Upper lobe of left lung (tissue), 6 donors: ENCODE data around the gene STAG1. TPM values are rescaled to one million over a fixed set of nuclear protein-coding genes. Genes with fewer than 3 reads are reported as not detected.

Source experiments
- ATAC-seq, 2 donors: fragments of 200-7000 bp; cut with Tn5 transposase; one replicate each; pipeline ENCODE4 v1.9.1; 2022; ENCODE audit warnings: mild to moderate bottlenecking in 2 of 2, moderate library complexity in 2 of 2; ENCODE audit not compliant: low FRiP score in 2 of 2
- DNase-seq, 2 donors: peaks; one replicate each; pipeline ENCODE4 v3.0.0-alpha.2; 2019 to 2020
- H3K27ac ChIP-seq, 4 donors: fragments of 200-600 bp; sonication (generic); one replicate each; pipeline ENCODE4 v1.5.1; 2016 to 2019
- H3K27me3 ChIP-seq, 4 donors: fragments of 200-600 bp; sonication (generic); one replicate each; pipeline ENCODE4 v1.5.1; 2017 to 2019
- H3K36me3 ChIP-seq, 4 donors: fragments of 200-600 bp; sonication (generic); one replicate each; pipeline ENCODE4 v1.5.1; 2016 to 2019
- H3K4me1 ChIP-seq, 4 donors: fragments of 200-600 bp; sonication (generic); one replicate each; pipeline ENCODE4 v1.5.1; 2018 to 2019
- H3K4me3 ChIP-seq, 4 donors: fragments of 200-600 bp; sonication (generic); one replicate each; pipeline ENCODE4 v1.5.1; 2017 to 2019; ENCODE audit warnings: mild to moderate bottlenecking in 2 of 4, moderate library complexity in 1 of 4
- H3K9me3 ChIP-seq, 4 donors: fragments of 200-600 bp; sonication (generic); one replicate each; pipeline ENCODE4 v1.5.1; 2018 to 2019
- EP300 ChIP-seq, 4 donors: sonication (generic); formaldehyde crosslinking; IDR thresholded peaks; one replicate each; pipeline ENCODE4 v1.5.1; 2017; ENCODE audit warnings: antibody characterized with exemption in 4 of 4, control low read depth in 2 of 4
- POLR2A ChIP-seq, 4 donors: fragments of 450-650 bp; IDR thresholded peaks; one replicate each; pipeline ENCODE4 v1.5.1; 2016 to 2017; ENCODE audit warnings: antibody characterized with exemption in 4 of 4, mild to moderate bottlenecking in 2 of 4
- POLR2AphosphoS5 ChIP-seq, 2 donors: sonication (generic); formaldehyde crosslinking; IDR thresholded peaks; one replicate each; pipeline ENCODE4 v1.5.1; 2017; ENCODE audit warnings: antibody characterized with exemption in 2 of 2
- WGBS, 2 donors: methylation state at CpG; one replicate each; pipeline ENCODE4 v1.1.5; 2017 to 2018; 5-methylcytosine and 5-hydroxymethylcytosine counted together
- total RNA-seq, 6 donors: library from RNA; depleted of rRNA in 4 of 6; stranded (reverse); fragments of >200 nt in 4 of 6; gene quantifications; one replicate each; pipeline versions ENCODE4 v1.1.0 to v1.2.1, GENCODE V29; 2016 to 2021
- TF ChIP-seq, protein P1 (sequence below), 6 experiments: fragments of 450-650 bp in 4 of 6; fragments of 200-600 bp in 2 of 6; sonication (generic) in 2 of 6; IDR thresholded peaks; one replicate each; pipeline ENCODE4 v1.5.1; 2016 to 2019; ENCODE audit warnings: antibody characterized with exemption in 6 of 6
- donor health status: DM: no; HTN: no; CAD: no; lungs with moderate emphysema.
- donor health status: DM: no; HTN: yes; CAD: no; lungs with severe emphysema.

STAG1 gene
- total RNA-seq, 6 donors from 2014 or later = 19.1 to 65.0 (median 34.2) TPM

DNA sequence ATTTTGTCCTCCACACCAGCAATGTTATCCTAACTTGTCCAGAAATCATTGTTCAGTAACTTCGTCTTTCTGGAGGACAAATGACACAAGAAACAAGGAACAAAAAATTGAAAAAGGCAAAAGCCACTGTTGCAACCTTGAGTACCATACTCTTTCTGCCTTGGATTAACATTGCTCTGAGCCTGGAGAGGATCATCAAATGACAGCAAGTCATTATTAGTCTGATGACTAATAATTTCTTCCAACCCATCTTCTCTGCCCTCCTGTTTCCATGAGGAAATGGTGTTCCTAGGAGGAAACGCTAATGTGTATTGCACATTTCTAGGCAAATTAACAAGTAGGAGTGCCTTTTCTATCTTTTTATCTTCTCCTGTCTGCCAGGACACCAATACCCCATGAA lies 348.1 kb downstream of the STAG1 start:
- TF ChIP-seq POLR2A (IDR thresholded peaks at IDR 0.05) = no peak
- no peak for TF ChIP-seq POLR2AphosphoS5 (IDR thresholded peaks at IDR 0.05)
- TF ChIP-seq, protein P1, sequence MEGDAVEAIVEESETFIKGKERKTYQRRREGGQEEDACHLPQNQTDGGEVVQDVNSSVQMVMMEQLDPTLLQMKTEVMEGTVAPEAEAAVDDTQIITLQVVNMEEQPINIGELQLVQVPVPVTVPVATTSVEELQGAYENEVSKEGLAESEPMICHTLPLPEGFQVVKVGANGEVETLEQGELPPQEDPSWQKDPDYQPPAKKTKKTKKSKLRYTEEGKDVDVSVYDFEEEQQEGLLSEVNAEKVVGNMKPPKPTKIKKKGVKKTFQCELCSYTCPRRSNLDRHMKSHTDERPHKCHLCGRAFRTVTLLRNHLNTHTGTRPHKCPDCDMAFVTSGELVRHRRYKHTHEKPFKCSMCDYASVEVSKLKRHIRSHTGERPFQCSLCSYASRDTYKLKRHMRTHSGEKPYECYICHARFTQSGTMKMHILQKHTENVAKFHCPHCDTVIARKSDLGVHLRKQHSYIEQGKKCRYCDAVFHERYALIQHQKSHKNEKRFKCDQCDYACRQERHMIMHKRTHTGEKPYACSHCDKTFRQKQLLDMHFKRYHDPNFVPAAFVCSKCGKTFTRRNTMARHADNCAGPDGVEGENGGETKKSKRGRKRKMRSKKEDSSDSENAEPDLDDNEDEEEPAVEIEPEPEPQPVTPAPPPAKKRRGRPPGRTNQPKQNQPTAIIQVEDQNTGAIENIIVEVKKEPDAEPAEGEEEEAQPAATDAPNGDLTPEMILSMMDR (IDR thresholded peaks at IDR 0.05) = no peak
- TF ChIP-seq EP300 (IDR thresholded peaks at IDR 0.05) = no peak

DNA sequence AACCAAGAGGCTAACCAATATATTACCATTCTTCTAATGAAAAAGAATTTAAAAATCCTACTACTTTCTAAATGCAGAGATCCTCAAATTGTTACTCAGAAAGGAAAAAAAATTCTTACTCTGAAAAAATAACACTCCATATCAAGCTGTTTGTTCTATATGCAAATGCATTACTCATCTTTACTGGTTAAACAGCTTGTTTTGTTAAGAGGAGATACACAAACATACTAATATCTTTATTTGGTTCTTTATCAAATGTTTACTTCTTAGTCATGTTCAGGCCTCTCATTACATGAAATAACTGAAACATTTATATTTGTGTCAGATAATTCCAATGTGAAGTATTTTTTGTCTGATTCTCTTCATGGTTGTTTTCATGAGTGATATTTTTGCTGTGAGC lies 355.3 kb downstream of the STAG1 start:
- TF ChIP-seq POLR2A (IDR thresholded peaks at IDR 0.05) (no peak), EP300 (IDR thresholded peaks at IDR 0.05) (no peak)
- Histone ChIP-seq H3K9me3 (no peaks in the 10 kb centered on the region), H3K4me3 (no peak overlapping the region), H3K36me3 (peaks cover 0 to 13% (median 0%) of the 10 kb centered on the region in 4 donors), H3K27me3 (no peaks in the 10 kb centered on the region), H3K27ac (no peak overlapping the region), H3K4me1 (peaks cover 0 to 1% (median 0%) of the 10 kb centered on the region in 4 donors)
- ATAC-seq = no peak
- no peak for DNase-seq

More for the DNA sequence above, 348.1 kb downstream of the STAG1 start:
- no peaks in the 10 kb centered on the region for H3K27me3 ChIP-seq
- WGBS, 2 donors = 78 to 85% methylated on average over 2 of the region's 2 CpGs
- H3K4me1 ChIP-seq = no peaks in the 10 kb centered on the region
- DNase-seq (no peak), ATAC-seq (no peak)
- H3K36me3 ChIP-seq = peaks cover 0 to 6% (median 0%) of the 10 kb centered on the region in 4 donors
- no peaks in the 10 kb centered on the region for H3K9me3 ChIP-seq
- no peak overlapping the region for H3K4me3 ChIP-seq
- H3K27ac ChIP-seq = no peak overlapping the region

DNA sequence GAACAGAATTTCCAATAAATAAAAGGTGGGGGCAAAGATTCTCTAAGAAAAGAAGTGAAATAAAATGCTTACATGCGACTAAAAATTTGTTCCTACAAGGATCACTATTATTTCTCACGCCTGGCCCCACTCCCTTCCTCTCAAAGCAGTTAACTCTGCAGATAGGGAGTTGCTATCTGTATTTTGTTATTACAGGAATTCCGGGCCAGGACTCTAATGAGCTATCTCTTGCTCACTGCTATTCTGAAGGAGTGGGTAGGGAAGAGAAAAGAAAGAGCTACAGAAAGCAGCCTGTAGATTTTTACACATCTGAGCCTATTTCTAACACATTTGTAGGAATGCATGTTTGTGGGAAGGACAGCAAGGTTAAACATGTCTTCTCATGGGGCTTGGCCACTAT lies 361.6 kb downstream of the STAG1 start:
- ATAC-seq (no peak), DNase-seq (no peak)
- Histone ChIP-seq H3K27ac (no peak overlapping the region), H3K27me3 (no peaks in the 10 kb centered on the region), H3K36me3 (no peaks in the 10 kb centered on the region), H3K4me1 (peaks cover 0 to 2% (median 0%) of the 10 kb centered on the region in 4 donors), H3K4me3 (no peak overlapping the region), H3K9me3 (no peaks in the 10 kb centered on the region)
- WGBS, 2 donors = 89 to 93% methylated on average over 3 of the region's 3 CpGs
- TF ChIP-seq POLR2A (IDR thresholded peaks at IDR 0.05) (no peak), POLR2AphosphoS5 (IDR thresholded peaks at IDR 0.05) (no peak), EP300 (IDR thresholded peaks at IDR 0.05) (no peak)
- TF ChIP-seq, protein P1 (IDR thresholded peaks at IDR 0.05) = no peak

DNA sequence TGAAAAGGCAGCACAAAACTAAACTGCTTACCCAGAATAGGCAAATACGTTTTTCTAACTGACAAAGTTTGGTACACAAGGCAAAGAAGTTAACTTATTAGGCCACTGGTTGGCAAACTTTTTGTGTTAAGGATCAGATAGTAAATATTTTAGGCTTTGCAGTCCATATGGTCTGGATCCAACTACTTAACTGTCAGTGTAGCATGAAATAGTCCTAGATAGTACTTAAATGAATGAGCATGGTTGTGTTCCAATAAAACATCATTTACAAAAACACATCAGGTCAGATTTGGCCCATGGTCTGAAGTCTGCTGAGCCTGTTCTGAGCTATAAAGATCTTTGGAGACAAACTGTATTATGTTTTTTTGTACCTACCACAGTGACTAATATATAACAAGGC lies 365.1 kb downstream of the STAG1 start:
- WGBS, 2 donors = 56 to 67% methylated on average over 1 of the region's 1 CpG
- H3K9me3 ChIP-seq = no peaks in the 10 kb centered on the region
- H3K27ac ChIP-seq = no peak overlapping the region
- peaks cover 0 to 2% (median 0%) of the 10 kb centered on the region in 4 donors for H3K4me1 ChIP-seq
- no peak overlapping the region for H3K4me3 ChIP-seq
- ATAC-seq = no peak
- H3K36me3 ChIP-seq = no peaks in the 10 kb centered on the region
- H3K27me3 ChIP-seq = no peaks in the 10 kb centered on the region
- no peak for DNase-seq
- TF ChIP-seq EP300 (IDR thresholded peaks at IDR 0.05) (no peak), POLR2AphosphoS5 (IDR thresholded peaks at IDR 0.05) (no peak), POLR2A (IDR thresholded peaks at IDR 0.05) (no peak)
- TF ChIP-seq, protein P1 (IDR thresholded peaks at IDR 0.05) = no peak

DNA sequence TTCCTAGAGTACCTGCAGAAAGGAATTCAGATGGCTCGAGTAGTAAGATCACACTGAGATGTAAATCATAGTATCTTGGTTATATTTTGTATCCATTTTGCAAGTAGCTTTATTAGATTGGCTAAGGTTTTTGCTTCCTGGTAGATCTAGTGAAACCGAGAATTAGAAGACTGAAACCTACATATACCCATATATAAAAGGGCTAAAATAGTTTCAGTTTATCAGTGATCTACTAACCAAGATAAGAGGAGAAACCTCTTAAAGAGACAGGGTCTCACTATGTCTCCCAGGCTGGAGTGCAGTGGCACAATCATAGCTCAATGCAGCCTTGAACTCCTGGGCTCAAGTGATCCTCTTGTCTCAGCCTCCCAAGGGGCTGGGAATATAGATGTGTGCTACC lies 366.7 kb downstream of the STAG1 start:
- WGBS, 2 donors = 81 to 86% methylated on average over 2 of the region's 2 CpGs
- H3K4me1 ChIP-seq = no peaks in the 10 kb centered on the region
- H3K9me3 ChIP-seq = no peaks in the 10 kb centered on the region
- DNase-seq (no peak), ATAC-seq (no peak)
- H3K36me3 ChIP-seq = no peaks in the 10 kb centered on the region
- no peaks in the 10 kb centered on the region for H3K27me3 ChIP-seq
- TF ChIP-seq POLR2A (IDR thresholded peaks at IDR 0.05) (no peak), POLR2AphosphoS5 (IDR thresholded peaks at IDR 0.05) (no peak), EP300 (IDR thresholded peaks at IDR 0.05) (no peak)
- TF ChIP-seq, protein P1 (IDR thresholded peaks at IDR 0.05) = no peak
- no peak overlapping the region for H3K4me3 ChIP-seq
- H3K27ac ChIP-seq = no peak overlapping the region
